ENCODE data around the gene MACROH2A2.
"Not testable (repeated sequence)": the region's sequence is repeated elsewhere in the genome, so short reads cannot be mapped to it uniquely, and the experiment has no call there.

The MACROH2A2 gene

DNA sequence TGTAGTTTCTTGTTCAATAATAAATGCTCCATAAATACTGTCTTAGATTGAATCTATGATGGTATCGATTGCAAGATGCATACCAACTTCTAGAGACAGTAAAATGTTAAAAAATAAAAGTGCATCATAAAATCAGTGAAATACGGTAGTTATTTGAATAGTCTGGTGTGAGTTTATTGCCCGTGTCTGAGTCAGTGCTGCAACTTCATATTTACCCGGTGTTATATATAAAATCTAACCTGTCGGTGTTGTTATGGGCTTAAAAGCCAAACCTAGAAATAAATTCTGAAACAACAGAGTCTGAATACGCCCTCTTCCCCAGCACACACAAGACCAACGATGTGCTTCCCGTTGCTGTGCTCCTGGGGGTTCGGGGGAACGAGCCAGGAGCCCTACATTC is 16.3 kb downstream of the MACROH2A2 start:
- DNase-seq: no peak

DNA sequence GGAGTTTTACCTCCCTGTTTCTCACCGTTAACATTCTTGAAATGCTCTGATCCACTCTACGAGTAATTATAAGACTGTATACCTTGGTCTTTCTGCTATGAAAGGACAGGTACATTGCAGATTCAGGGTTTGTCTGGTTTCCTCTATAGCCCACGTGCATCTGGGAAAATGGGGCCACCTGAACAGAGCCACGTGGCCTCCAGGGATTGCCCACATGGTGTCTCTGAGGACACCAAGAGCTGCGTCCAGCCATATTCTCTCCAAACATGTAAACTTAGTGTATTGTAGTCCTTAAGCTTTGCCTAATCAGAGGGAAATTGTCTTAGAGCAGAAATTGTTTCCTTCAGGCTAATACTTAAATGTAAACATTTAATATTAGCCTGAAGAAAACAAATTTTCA is 16.7 kb downstream of the MACROH2A2 start:
- no peak for DNase-seq

DNA sequence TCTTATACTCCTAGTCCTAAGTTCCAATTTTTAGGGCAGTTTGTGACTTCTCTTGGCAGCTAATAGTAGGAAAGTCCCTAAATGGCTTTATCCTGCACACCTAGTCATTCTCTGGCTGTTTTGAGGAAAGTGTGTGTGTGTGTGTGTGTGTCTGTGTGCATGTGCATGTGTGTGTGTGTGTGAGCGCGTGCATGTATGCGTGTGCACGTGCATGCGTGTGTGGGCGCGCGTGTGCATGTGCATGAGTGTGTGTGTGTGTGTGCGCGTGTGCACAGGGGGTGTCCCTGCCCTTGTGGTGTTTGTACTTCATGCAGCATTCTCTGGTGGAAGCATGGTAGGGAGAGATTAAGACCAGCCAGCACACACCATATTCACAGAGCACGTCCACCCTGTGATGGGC is 18.2 kb downstream of the MACROH2A2 start:
- DNase-seq: no peak

DNA sequence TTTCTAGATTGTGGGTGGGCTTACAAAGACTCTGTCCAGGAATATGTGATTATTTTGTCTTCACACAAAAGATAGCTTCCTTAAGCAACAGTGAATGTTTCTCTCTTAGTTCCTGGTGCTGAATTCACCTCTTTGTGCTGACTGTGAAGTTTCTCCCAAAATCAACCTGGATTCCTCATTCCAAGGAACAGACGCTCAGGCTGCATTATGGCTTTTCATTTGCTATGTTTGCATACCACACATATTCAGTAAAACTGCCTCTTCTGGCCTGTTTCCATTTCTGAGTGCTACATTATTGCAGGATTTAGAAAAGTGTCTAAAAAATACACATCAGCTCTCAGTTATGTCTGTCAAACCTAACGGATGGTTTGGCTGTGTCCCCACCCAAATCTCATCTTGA is 21.5 kb downstream of the MACROH2A2 start:
- DNase-seq: no peak

DNA sequence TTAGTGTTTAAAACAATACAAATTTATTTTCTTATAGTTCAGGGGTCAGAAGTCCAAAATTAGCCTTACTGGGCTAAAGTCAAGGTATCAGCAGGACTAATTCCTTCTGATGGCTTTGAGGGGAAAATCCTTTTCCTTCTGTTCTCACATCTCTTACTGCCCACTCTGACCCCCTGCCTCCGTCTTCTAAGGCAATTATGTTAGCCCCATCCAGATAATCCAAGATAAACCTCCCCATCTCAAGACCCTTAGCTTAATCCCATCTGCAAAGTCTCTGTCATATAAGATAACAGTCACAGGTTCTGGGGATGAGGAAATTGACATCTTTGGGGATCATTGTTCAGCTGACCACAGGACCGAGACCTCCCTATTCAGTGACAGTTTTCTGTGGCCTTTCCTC is 22.3 kb downstream of the MACROH2A2 start:
- no peak for DNase-seq

DNA sequence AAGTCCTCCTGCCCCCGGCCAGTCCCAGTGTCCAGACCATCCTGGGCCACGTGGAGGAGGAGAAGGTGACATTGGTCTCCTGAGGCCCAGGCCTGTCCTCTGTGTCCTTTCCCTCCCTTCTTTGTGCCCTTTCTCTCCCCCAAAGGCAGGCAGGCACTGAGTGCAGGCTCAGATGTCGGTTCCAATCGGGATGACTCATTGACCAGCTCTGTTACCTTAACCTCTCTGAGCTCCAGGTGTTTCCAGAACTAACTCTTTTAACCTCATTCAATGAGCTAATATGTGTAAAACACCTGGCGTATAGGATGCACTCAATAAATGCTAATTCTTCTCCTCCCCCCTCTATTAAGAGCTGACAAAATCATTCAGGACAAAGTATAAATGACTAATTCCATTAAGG is 25.7 kb downstream of the MACROH2A2 start:
- DNase-seq: no peak

DNA sequence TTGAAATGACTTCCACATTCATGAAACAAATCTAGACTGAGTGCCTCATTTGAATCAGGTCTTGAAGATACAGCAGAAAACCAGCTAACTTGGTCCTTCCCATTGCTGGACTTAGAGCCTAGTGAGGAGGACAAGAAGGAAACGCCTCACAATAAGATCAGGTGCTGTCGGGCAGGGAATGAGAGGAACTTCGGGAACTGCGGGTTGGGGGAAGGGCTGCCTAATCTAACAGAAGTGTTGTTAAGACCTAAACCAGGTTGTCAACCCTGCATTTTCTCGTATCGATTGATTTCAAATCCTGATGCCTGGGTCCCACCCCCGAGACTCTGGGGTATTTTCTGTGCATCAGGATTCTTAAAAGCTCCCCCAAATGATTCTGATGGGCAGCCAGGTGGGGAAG is 26.3 kb downstream of the MACROH2A2 start:
- DNase-seq: no peak

DNA sequence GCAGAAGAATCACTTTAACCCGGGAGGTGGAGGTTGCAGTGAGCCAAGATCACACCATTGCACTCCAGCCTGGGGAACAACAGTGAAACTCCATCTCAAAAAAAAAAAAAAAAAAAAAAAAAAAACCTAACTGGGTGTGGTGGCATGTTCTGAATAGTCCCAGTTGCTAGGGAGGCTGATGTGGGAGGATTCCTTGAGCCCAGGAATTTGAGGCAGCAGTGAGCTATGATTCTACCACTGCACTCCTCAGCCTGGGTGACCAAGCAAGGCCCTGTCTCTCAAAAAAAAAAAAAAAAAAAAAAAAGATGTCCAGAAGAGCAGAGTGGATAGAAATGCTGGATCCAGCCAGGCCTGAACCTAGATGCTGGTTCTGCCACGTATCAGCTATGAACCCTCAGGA is 28.1 kb downstream of the MACROH2A2 start:
- not testable (repeated sequence) for DNase-seq

DNA sequence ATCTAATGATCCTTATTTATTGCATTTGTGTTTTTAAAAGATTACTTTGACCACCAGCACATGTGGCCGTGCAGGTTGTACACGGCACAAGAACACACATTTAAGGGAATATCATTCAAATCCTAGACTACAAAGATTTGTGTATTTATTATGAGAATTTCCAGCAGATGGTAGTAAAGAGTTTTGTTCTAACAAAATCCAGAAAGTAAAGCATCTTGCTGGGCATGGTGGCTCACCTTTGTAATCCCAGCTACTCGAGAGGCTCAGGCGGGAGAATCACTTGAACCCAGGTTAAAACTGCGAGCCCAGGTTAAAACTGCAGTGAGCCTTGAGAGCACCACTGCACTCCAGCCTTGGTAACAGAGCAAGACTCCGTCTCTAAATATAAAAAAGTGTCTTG is 31.5 kb downstream of the MACROH2A2 start:
- no peak for DNase-seq

DNA sequence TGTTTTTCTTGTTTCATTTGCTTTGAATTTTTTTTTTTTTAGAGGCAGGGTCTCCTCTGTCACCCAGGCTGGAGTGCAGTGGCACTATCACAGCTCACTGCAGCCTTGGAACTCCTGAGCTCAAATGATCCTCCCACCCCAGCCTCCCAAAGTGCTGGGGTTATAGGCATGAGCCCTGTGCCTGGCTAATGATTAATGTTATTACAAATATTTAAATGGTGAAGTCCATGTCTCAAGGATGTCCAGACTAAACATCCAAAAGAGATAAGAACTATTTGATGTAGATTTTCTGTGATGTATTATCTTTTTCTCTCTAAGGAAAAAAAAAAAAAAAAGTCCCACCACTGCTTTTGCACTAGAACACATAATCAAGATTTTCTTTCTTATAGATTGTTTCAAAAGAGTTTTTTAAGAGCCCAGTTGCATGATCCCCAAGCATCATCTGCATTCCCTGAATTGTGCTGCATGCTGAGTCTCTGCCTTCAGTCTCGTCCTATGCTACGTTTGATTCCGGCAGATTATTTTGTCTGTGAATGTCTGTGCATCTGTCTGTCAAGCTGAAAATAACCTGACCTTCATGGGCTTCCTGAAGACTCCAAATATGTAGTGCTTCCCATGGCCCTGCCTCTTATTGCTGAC is 33.4 kb downstream of the MACROH2A2 start:
- no peak for DNase-seq

DNA sequence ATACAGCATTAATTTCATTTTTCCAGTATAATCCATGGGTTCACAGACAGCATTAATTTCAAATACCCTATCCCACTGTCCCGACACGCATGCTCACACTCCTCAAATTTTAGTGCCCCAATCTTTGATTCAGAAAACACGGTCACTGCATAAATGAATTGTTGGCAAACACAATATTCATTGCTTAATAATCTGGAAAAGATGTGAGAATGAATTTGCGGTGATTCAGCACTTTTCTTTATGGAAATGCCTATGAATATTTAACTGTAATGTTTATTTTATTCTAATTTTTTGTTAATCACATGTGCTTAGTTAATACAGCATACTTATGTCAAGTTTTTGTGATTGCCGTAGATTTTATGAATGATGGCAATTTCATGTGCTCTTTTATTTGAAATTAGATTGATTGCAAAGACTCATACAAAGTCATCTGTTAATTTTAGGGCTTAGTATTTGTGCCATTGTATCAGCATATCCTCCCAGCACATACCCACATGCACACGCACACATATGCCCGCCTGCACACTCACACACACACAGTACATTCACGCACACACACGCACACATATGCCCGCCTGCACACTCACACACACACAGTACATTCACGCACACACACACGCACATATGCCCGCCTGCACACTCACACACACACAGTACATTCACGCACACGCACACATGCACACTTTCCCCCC is 35.1 kb downstream of the MACROH2A2 start:
- DNase-seq: no peak

DNA sequence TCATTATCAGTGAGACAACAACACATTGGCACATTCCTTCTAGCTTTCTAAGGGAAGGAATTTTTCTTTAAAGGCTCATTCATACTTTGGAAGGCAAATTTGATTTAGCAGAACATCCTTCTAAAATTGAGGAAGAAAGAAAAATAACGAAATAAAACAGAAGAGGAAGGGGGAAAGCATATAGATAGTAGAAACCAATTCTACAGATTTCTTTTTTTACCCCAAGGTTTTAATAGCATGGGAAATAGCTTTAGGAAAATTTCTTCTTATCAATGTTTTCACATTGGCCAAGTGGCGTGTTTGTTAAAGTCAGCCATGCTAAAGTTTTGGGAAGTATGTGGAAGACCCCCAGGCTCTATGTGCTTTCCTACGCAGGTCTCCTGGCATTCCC is 35.7 kb downstream of the MACROH2A2 start:
- no peak for DNase-seq

DNA sequence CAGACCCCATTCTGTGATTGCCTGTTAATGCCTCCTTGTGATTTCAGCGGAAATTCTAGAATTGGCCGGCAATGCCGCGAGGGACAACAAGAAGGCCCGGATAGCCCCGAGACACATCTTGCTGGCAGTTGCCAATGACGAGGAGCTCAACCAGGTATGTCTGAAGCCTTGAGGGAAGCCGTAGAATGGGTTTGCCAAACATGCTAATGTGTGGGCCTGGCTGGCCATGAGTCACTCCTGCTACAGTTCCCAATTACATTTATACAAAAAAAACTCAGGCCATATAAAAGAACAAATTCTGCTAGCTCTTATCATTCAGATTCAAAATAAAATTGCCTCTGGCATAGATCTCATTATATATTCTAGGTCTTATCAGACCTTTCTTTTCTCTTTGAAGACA is 37.4 kb downstream of the MACROH2A2 start:
- DNase-seq: no peak

DNA sequence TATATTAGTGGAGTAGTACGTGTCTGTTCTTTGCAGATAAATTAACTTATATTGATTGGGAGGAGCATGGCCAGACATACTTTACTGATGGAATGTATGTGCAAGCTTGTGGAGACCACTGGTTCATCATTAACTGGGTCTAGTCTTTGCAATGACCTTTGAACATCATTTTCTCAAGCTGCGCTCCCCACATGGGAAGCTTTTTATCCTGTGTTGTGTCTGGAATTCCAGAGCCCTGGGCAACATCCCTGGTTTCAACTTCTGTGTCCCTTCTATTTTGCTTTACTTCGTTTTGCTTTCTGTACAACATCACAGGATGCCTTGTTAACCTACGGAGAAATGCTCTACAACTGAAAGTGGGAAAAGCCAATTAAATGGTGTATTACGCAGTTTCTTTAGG is 38.3 kb downstream of the MACROH2A2 start:
- DNase-seq: no peak

DNA sequence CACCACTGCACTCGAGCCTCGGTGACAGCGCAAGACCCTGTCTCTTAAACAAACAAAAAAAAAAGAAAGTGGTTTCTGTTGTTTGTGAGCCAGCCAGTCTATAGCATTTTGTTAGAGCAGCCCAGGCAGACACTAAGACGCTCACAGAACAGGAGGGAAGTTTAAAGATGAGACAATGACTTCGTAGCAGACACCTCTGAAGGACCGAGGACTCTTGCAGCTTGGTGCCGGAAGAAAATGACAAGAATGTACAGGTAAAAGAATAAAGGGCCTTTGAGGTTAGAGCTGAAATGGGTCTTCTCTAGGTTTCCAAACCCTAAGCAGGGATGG is 39.7 kb downstream of the MACROH2A2 start:
- no peak for DNase-seq

DNA sequence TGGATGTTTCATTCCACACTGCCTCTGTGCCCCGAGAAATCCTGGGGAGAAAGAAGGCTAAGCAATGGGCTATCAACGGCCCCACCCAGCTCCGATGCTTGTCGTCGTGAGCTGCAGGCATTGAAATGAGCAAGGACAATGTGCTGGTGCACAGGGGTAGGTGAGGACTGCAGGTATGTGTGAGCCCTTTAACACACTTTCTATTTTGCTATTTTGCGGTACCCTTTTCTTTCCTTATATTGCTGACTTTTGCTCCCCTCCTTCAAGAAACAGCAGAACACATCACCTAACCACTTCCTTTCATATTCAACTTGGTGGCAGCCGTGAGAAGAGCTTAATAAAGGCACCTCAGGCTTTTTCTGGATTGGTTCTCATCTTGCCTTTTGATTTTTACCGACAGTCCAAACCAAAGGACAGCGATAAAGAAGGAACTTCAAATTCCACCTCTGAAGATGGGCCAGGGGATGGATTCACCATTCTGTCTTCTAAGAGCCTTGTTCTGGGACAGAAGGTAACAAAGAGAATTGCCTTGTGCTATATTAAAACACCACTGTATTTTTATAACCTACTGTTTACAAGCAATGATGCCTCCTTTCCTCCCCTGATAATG is 40.8 kb downstream of the MACROH2A2 start:
- no peak for DNase-seq

DNA sequence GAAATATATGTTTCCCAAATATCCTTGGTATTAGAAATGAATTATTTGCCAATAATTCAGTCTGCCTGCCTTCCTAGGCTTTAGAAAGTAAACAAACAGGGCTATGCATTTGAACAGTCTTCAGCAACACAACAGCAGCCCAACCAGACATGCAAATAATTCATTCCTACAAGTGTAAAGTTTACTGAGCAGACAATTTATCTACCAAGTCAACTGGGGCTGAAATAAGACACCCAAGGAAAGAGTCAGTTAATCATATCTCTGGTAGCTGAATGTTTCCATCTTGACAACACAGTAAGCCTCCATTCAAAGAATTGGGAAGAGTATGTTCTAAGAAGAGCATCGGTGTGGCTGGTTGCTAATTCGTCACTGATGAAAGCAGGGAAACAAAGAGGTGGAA is 41.6 kb downstream of the MACROH2A2 start:
- no peak for DNase-seq

DNA sequence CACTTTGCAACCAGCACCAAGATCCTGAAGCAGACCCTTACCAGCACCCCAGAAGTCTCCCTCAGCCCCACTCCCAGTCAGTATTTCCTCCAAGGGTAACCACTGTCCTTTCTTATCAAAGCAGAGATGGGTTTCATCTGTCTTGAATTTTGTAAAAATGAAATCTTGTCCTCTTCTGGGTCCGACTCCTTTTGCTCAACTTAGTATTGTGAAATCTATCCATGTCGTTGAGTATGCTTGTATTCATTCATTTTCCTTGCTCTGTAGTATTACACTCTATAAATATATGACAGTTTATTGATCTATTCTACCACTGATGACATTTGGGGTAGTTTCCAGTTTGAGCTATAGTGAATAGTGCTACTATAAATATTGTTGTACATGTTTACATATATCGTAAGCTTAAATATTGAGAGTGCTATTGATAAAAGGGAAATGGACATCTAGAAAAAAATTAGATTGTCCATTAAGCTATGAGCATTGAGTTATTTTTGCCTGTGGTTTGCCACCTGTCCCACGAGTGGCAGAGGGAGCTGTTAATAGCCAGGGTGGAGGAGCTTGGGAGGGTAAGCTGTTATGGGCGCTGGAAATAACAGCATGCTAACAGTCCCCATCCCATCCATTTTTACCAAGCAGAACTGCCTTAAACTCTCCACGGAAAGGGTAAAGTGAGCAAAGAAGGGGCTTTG is 43.5 kb downstream of the MACROH2A2 start:
- DNase-seq: no peak

DNA sequence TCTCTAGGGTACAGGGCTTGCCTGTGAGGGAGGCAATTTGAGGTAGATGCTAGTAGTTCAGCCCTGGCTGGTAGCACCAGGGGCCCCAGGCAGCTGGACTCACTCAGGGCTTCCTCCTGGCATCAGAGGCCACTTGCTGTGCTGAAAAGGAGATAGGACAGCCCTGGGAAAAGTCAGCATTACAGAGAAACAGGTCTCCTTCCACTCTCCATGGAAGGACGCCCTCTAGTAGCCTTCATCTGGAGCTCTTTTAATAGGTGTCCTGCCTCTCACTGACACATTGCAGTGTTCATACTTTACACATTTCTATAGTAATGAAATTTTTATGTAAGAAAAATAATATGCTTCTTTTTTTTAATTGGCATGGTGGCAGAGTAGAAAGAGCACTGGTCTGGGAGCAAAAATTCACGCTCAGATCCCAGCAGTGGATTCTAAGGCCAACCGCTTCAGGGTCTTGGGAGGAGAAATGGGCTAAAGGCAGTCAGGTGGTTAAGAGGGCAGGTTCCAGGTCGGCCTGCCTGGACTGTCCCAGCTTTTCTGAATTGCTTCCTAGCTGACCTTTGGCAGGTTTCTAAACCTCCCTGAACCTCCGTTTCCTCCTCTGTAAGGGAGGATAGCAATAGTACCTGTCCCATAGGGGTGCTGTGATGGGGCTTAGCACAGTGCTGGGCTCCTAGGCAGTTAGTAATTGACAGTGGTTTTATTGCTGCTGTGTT is 44.2 kb downstream of the MACROH2A2 start:
- DNase-seq: no peak

DNA sequence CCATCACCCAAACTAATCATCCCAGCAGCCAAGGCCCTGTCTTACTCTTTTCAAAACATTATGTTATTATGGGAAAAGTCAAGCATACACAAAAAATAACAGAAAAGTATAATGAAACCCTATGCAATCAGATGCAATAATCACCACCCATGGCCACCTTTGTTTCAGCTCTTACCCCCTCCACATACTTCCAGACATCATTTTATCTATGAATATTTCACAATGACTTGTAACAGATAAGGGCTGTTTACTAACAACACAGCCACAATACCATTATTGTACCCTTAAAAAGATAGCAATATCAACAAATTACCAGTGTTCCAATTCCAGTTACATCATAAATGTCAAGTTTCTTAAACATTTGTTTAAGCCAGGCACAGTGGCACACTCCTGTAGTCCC is 44.8 kb downstream of the MACROH2A2 start:
- no peak for DNase-seq

DNA sequence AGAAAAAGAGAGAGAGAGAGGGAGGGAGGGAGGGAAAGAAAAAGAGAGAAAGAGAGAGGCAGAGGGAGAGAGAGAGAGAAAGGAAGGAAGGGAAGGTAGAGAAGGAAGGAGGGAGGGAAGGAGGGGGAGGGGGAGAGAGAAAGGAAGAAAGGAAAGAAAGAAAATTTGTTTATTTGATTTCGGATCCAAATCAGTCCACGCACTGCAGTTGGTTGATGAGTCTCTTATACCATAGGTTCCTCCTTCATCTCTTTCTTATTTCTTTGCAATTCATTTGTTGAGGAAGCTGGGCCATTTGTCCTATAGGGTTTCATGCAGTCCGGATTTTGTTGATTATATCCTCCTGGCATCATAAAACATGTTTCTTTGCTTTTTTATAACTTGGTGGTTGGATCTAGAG is 45.6 kb downstream of the MACROH2A2 start:
- no peak for DNase-seq

DNA sequence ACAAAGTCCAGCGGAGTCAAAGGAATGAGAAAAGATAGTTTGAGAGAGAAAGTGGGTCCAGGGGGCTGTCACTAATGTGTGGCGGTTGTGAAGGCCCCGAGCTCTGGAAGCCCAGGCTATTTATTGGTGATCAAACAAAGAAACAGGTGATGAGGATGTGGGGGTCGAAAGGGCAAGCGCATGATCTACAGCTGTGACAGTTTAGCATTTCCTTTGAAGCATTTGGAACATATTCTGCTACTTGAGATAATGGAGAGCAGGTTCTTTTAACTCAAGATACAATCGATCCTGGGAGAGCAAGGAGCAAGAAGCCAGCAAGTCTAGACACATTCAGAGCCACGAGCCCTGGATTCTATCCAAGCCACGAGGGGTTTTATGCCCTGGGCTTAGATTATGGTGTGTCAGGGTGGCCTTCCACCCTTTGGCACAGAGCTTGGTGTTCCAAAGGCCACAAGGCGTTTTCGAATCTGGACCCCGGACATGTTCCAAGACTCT is 48.5 kb downstream of the MACROH2A2 start:
- DNase-seq: not testable (repeated sequence)

DNA sequence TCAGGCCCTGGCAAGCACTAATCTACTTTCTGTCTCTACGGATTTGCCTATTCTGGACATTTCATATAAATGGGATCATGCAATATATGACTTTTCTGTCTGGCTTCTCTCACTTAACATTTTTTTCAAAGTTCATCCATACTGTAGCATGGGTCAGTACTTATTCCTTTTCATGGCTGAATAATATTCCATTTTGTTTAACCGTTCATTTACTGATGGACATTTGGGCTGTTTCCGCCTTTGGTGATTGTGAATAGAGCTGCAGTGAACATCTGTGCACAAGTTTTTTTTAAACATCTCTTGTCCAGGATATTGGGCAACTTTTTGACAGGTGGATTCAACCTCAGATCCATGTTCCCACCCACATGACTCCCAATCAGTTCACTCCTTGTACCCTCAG is 49.0 kb downstream of the MACROH2A2 start:
- no peak for DNase-seq

Measured in NCI-H69 (cell line).